ENCODE results near the gene WDTC1. TPM values are rescaled to one million over a fixed set of nuclear protein-coding genes. Genes with fewer than 3 reads are reported as not detected.

WDTC1 gene
- total and polyA plus RNA-seq, 2 of the 13 experiments (the other 11 are each of a cell fraction or from before 2014, with no cell fraction given): 5.5 TPM

GRCh38 chr1:27318596-27318995, 84.2 kb downstream of the WDTC1 start:
- intact Hi-C loops (cut with micrococcal nuclease; ENCODE audit: unreplicated experiment): no loop called here
- ATAC-seq: no peak
- H3K4me3 ChIP-seq (replicated peaks in 1 of 3; ENCODE audit: insufficient read depth in 1 of 3, low read depth in 2 of 3, low read length in 3 of 3): no peak overlapping the region
- no peaks in the 10 kb centered on the region for H4K20me1 ChIP-seq (ENCODE audit: insufficient read depth, low read length)
- no peak overlapping the region for H3K27ac ChIP-seq (ENCODE audit: extremely low read length, insufficient read depth, low read length)
- POLR2A ChIA-PET: interaction anchor here (0.7 kb wide), 1 partner anchor 53 kb away, joined by 4 read pairs; no protein-coding TSS in a partner anchor
- BruUV-seq (replicated peaks): no TSS peak
- H3K36me3 ChIP-seq (replicated peaks in 1 of 2; ENCODE audit: control insufficient read depth in 1 of 2, insufficient read depth in 2 of 2, low read length in 2 of 2): no peaks in the 10 kb centered on the region
- CTCF ChIA-PET (ENCODE audit: low intra/inter-chr PET ratio, low total read pairs): no interaction called here
- H3K79me2 ChIP-seq (ENCODE audit: insufficient read depth, low read length): peaks cover 13% of the 10 kb centered on the region
- no peak for DNase-seq (ENCODE audit: low spot score)
- no peak overlapping the region for H3K9ac ChIP-seq (ENCODE audit: insufficient read depth, low read depth, low read length)
- no peak overlapping the region for H2AFZ ChIP-seq (ENCODE audit: low read length)
- H3K4me1 ChIP-seq (ENCODE audit: insufficient read depth, low read length): peaks cover 28% of the 10 kb centered on the region
- H3K4me2 ChIP-seq (ENCODE audit: low read depth, low read length): no peak overlapping the region
- in situ Hi-C loops (cut with HindIII; ENCODE audit: extremely low pct_ligation_motif_present, low pct_unique_long_range_greater_than_20kb): no loop called here
- H3K27me3 ChIP-seq (ENCODE audit: control insufficient read depth in 1 of 2, insufficient read depth in 2 of 2, low read length in 2 of 2): peaks cover 0 to 19% of the 10 kb centered on the region in 2 experiments; a peak in 2 of 5 replicates
- FAIRE-seq: no peak
- WGBS (ENCODE audit: low lambda C conversion rate): 88% methylated on average over 1 of the region's 1 CpG
- no peaks in the 10 kb centered on the region for H3K9me3 ChIP-seq (ENCODE audit: low read length)
- TF ChIP-seq TGIF2 (CRISPR knock-in tag; IDR thresholded peaks at IDR 0.05): no peak
- TF ChIP-seq, protein P1, sequence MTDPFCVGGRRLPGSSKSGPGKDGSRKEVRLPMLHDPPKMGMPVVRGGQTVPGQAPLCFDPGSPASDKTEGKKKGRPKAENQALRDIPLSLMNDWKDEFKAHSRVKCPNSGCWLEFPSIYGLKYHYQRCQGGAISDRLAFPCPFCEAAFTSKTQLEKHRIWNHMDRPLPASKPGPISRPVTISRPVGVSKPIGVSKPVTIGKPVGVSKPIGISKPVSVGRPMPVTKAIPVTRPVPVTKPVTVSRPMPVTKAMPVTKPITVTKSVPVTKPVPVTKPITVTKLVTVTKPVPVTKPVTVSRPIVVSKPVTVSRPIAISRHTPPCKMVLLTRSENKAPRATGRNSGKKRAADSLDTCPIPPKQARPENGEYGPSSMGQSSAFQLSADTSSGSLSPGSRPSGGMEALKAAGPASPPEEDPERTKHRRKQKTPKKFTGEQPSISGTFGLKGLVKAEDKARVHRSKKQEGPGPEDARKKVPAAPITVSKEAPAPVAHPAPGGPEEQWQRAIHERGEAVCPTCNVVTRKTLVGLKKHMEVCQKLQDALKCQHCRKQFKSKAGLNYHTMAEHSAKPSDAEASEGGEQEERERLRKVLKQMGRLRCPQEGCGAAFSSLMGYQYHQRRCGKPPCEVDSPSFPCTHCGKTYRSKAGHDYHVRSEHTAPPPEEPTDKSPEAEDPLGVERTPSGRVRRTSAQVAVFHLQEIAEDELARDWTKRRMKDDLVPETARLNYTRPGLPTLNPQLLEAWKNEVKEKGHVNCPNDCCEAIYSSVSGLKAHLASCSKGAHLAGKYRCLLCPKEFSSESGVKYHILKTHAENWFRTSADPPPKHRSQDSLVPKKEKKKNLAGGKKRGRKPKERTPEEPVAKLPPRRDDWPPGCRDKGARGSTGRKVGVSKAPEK (CRISPR knock-in tag; IDR thresholded peaks at IDR 0.05; ENCODE audit: borderline replicate concordance): no peak
- no peak for TF ChIP-seq CEBPG (CRISPR knock-in tag; IDR thresholded peaks at IDR 0.05)
- no peak for TF ChIP-seq RORA (CRISPR knock-in tag; IDR thresholded peaks at IDR 0.05)
- TF ChIP-seq, protein P2, sequence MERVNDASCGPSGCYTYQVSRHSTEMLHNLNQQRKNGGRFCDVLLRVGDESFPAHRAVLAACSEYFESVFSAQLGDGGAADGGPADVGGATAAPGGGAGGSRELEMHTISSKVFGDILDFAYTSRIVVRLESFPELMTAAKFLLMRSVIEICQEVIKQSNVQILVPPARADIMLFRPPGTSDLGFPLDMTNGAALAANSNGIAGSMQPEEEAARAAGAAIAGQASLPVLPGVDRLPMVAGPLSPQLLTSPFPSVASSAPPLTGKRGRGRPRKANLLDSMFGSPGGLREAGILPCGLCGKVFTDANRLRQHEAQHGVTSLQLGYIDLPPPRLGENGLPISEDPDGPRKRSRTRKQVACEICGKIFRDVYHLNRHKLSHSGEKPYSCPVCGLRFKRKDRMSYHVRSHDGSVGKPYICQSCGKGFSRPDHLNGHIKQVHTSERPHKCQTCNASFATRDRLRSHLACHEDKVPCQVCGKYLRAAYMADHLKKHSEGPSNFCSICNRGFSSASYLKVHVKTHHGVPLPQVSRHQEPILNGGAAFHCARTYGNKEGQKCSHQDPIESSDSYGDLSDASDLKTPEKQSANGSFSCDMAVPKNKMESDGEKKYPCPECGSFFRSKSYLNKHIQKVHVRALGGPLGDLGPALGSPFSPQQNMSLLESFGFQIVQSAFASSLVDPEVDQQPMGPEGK (CRISPR knock-in tag; IDR thresholded peaks at IDR 0.05): no peak
- no peak for TF ChIP-seq RXRB (CRISPR knock-in tag; IDR thresholded peaks at IDR 0.05; ENCODE audit: borderline replicate concordance)
- TF ChIP-seq SETDB1 (CRISPR knock-in tag; IDR thresholded peaks at IDR 0.05; ENCODE audit: borderline replicate concordance): no peak
- TF ChIP-seq ZC3H4 (CRISPR knock-in tag; IDR thresholded peaks at IDR 0.05; ENCODE audit: borderline replicate concordance): no peak
- no peak for TF ChIP-seq ZNF75D (CRISPR knock-in tag; IDR thresholded peaks at IDR 0.05; ENCODE audit: borderline replicate concordance)
- no peak for TF ChIP-seq HNF1A (IDR thresholded peaks at IDR 0.05; ENCODE audit: low read depth)
- TF ChIP-seq HNF1A (CRISPR knock-in tag; IDR thresholded peaks at IDR 0.05; ENCODE audit: borderline replicate concordance): no peak
- TF ChIP-seq KDM6A (CRISPR knock-in tag; IDR thresholded peaks at IDR 0.05; ENCODE audit: low read depth): no peak
- no peak for TF ChIP-seq ZNF737 (CRISPR knock-in tag; IDR thresholded peaks at IDR 0.05; ENCODE audit: borderline replicate concordance)
- no peak for TF ChIP-seq TRAFD1 (CRISPR knock-in tag; IDR thresholded peaks at IDR 0.05; ENCODE audit: borderline replicate concordance)
- no peak for TF ChIP-seq ZSCAN20 (CRISPR knock-in tag; IDR thresholded peaks at IDR 0.05; ENCODE audit: borderline replicate concordance)
